Right hindlimb (tissue), 1 donor: Measurements from ENCODE around the gene WDR54.
"Not testable (repeated sequence)": the region's sequence is repeated elsewhere in the genome, so short reads cannot be mapped to it uniquely, and the experiment has no call there.

Experiments used
- DNase-seq: peaks from one replicate; pipeline ENCODE4 v3.0.0-alpha.2; 2018

WDR54 gene

DNA sequence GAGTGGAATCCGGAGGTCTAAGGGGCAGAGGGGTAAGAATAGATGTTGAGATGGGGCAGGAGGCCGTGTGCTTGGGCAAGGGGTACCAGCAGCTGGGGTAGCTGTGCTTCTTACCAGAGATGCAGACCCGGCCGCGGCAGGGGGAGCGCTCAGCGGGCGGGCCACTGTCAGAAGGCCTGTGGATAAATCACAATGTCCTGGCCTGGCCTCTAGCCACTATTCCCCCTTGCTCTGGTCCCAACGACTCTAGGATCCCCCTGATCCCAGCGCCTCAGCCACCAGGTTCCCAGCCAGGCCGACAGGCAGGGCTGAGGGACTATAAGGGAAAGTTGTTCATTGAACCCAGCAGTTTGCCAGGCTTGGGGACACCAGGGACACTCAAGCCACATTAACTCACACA is 9.0 kb downstream of the WDR54 start:
- DNase-seq = no peak

DNA sequence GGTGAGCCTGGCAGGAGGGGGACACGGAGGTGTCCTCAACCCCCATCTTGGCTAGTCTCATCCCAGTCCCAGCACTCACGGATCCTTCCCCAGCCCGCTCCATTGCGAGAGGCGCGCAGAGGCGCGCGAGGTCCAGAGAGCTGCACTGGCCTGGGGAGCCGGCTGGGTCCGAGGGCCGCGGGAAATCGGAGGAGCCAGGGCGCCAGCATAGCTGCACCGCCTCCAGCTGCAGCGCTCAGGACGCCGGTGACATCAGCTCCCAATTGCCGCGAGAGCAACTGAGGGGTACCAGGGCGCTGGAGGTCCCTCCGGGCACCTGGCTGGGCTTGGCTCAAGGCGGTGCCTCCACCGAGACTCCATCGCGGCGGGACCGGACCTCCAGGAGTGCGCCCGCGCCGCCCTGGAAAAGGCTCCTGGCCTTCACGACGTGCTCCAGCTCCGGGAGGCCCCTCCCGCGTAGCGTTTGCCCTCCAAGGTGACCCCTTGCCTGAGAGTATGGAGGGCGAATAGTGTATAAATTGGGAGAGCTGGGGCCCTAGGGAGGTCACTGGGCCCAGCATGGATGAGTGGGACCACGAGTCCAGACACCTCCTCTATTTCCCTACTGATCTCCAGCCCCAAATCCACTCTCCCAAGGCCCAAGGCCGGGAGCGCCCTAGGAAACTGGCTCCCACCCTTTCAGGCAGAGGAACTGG is 14.7 kb downstream of the WDR54 start:
- peak; percentile 18 for DNase-seq

GRCh38 chr2:74436848-74437695 is 15.5 kb downstream of the WDR54 start:
- peak; percentile 17 for DNase-seq

DNA sequence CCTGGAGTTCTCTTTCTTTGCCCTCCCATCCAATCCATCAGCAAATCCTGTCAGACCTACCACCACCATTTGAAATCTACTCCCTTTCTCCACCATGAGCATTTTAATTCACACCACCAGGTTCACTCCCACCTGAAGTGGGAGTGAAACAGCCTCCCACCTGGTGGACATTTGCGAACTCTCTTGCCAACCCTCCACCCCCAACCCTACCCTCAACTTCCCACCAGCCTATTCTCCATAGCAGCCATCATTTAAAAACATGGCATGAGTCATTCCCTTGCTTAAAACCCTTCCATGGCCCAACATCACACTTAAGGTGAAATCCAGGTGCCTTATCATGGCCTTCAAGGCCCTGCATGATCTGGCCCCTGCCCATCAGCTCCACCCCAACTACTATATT is 16.7 kb downstream of the WDR54 start:
- no peak for DNase-seq

- no peak for DNase-seq
Observed at GRCh38 chr2:74439373-74439772, 17.8 kb downstream of the WDR54 start.

GRCh38 chr2:74439803-74440377 is 18.4 kb downstream of the WDR54 start:
- peak; percentile 95 for DNase-seq

- peak; percentile 97 for DNase-seq
Observed at GRCh38 chr2:74440378-74441169, 19.0 kb downstream of the WDR54 start.

GRCh38 chr2:74441170-74441689 is 19.7 kb downstream of the WDR54 start:
- DNase-seq = no peak

DNA sequence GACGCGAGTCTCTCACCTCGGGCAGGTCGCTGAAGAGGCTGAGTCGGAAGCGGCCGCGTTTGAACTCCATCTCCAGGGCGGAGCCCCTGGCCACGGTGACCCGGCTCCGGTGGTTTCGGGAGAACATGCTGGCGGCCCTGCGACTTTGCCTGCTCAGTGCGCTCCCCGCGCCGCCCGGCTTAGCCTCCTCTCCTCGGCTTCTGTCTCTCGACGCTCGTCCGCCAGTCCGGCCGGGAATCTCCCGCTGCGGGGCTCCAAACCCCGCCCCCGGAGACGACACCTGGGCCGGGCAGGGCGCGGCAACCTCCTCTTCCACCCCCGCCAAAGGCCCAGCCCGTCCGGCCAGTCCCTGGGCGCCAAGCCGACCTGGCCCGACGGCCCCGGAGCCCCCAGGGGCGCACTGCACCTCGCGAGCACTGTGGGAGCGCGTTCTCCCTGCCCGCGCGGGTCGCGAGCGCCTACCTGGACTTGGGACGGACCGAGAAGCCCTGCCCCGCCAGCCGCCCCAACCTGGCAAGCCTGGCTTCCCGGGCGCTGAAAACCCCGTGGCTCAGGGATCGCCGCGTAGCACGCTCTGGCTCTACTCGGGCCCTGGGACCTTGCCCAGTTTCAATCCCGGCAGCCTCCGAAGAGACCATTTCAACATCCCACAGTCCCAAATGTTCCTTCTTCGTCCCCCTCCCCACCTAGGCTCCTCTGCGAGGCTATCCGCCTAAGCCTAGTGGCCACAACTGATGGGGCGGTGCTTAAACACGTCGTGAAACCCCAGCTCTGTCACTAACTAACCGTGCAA is 20.4 kb downstream of the WDR54 start, which contains the start of gene RTKN:
TSS of gene RTKN (minus strand) at position 248 of the 793 bp plus-strand sequence. CDS start at position 127, 121 bp downstream.
- peak; percentile 60 for DNase-seq

GRCh38 chr2:74442483-74443297 is 21.2 kb downstream of the WDR54 start:
- not testable (repeated sequence) for DNase-seq

- DNase-seq = no peak
Observed at GRCh38 chr2:74444498-74445318, 23.2 kb downstream of the WDR54 start.

DNA sequence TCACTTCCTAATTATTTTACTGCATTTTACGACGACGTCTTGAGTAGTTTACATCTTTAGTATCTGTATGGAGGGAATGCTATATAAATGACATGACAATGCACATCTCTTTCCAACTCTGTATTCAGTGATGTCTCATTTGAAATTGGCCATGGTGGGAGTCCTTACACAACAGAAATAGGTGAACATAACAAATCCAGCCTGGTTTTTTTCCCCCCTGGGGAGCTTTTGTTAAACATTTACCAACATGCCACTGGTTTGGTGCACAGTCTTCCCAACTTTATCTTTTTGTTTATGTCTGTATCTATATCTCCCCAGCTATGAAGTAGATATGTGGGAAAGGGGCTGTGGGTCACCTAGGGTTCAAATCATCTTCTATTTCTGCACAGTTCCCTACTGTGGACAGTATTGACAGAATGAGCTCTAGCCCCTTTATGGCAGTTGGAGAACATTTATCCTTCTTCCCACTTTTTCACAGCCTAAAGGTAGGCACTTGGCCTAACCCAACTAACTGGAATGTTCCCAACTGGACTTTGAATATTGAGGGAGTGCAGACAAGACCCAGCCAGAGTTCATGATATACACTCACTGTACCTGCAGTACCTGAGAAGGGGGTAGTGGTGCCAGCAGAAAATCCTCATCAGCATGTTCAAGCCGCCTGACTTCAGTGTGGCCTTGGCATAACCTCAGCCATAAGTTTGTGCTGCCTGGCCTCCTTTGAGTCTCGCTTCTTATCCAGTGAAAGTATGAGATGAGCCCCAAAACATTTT is 25.9 kb downstream of the WDR54 start:
- no peak for DNase-seq

DNA sequence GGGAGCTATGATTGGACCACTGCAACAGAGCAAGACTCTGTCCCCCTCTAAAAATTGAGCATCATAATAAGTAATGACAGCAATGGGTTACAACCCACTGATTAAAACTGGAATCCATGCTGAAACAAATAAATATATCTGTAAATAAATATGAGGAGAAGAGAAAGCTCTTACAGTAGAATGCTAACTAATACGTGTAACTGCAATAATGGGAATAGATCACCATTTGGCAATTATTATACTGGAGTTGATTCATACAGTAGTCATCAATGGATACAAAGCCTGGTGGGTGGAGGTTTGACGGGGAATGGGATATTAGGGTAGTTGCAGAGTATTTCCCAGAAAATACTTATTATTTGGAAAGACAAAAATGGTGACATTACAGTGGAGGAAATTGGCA is 27.2 kb downstream of the WDR54 start:
- no peak for DNase-seq

- DNase-seq = no peak
Observed at GRCh38 chr2:74450570-74451190, 29.1 kb downstream of the WDR54 start.

- peak; percentile 96 for DNase-seq
Observed at GRCh38 chr2:74454654-74455511, 33.4 kb downstream of the WDR54 start, which contains the start of gene INO80B. TSS of gene INO80B (plus strand) at chr2:74455087. CDS start at chr2:74455117, 30 bp downstream.

GRCh38 chr2:74457129-74457548 is 35.6 kb downstream of the WDR54 start:
- no peak for DNase-seq

DNA sequence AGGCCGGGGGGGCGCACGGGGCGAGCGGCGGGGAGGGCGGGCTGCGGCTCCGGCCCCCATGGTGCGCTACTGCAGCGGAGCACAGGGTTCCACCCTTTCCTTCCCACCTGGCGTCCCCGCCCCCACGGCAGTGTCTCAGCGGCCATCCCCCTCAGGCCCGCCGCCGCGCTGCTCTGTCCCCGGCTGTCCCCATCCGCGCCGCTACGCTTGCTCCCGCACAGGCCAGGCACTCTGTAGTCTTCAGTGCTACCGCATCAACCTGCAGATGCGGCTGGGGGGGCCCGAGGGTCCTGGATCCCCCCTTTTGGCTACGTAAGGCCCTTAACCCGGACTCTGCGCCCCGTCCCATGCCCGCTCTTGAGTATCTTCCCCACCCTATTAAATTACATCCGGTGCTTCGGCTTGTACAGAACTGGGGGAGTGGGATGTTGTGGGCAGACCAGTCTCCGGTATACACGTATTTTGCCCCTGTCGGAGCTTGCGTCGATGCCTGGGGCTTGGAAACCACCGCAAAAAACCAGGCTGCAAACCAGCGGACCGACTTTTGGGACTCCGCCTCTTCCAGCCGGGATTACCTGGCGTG is 36.1 kb downstream of the WDR54 start:
- DNase-seq = peak; percentile 83
